PC-3 (cell line): ENCODE measurements around the gene TFE3.

ENCODE experiments used
- EZH2 ChIP-seq: fragments of 300-600 bp; sonication (generic); IDR thresholded peaks from one replicate; pipeline ENCODE4 v1.6.1; 2017; ENCODE audit warnings: antibody characterized with exemption, mild to moderate bottlenecking, low read length; ENCODE audit not compliant: unreplicated experiment
- EZH2phosphoT487 ChIP-seq: fragments of 300-600 bp; sonication (generic); IDR thresholded peaks from 2 replicates; pipeline ENCODE4 v1.6.1; 2018; ENCODE audit warnings: mild to moderate bottlenecking, antibody characterized with exemption, low read length, borderline replicate concordance

- TF ChIP-seq EZH2 (no peak), EZH2phosphoT487 (no peak)
Observed at GRCh38 chrX:48983081-48983480, 60.1 kb downstream of the TFE3 start.
